Stimulated activated CD4-positive, alpha-beta T cell treated with anti-CD3 and anti-CD28 coated beads, Interleukin-15, amount 100 ng/mL, for 48 hours (primary cell): Measurements from ENCODE around the gene CAMK1D.

Experiments used
- DNase-seq, 2 donors: peaks; one replicate each; pipeline ENCODE4 v3.0.0-alpha.2; 2020; ENCODE audit warnings: low read depth in 2 of 2

The CAMK1D gene

GRCh38 chr10:12628153-12628552, 278.8 kb downstream of the CAMK1D start:
- no peak for DNase-seq

- DNase-seq = no peak
These were observed 279.8 kb downstream of the CAMK1D start for GRCh38 chr10:12628964-12629766.

- DNase-seq = no peak
These were observed 280.4 kb downstream of the CAMK1D start for GRCh38 chr10:12629767-12630165.

GRCh38 chr10:12631216-12631615, 281.9 kb downstream of the CAMK1D start:
- no peak for DNase-seq

GRCh38 chr10:12631787-12632562, 282.6 kb downstream of the CAMK1D start:
- no peak for DNase-seq

- DNase-seq = no peak
These were observed 284.7 kb downstream of the CAMK1D start for GRCh38 chr10:12633776-12634620.

- no peak for DNase-seq
These were observed 285.2 kb downstream of the CAMK1D start for GRCh38 chr10:12634621-12634931.

- peak; percentile 17 to 21 for DNase-seq
These were observed 285.8 kb downstream of the CAMK1D start for GRCh38 chr10:12635127-12635541.

- no peak for DNase-seq
These were observed 287.2 kb downstream of the CAMK1D start for GRCh38 chr10:12636571-12636970.

- no peak for DNase-seq
These were observed 288.3 kb downstream of the CAMK1D start for GRCh38 chr10:12637649-12638048.

- no peak for DNase-seq
These were observed 288.8 kb downstream of the CAMK1D start for GRCh38 chr10:12638103-12638502.

GRCh38 chr10:12638781-12639180, 289.4 kb downstream of the CAMK1D start:
- DNase-seq = no peak

- DNase-seq = no peak
These were observed 290.9 kb downstream of the CAMK1D start for GRCh38 chr10:12639996-12640944.

GRCh38 chr10:12642036-12642435, 292.7 kb downstream of the CAMK1D start:
- DNase-seq = no peak

- DNase-seq = no peak
These were observed 293.9 kb downstream of the CAMK1D start for GRCh38 chr10:12643279-12643678.

GRCh38 chr10:12644380-12645144, 295.2 kb downstream of the CAMK1D start:
- no peak for DNase-seq

- DNase-seq = no peak
These were observed 296.1 kb downstream of the CAMK1D start for GRCh38 chr10:12645449-12645848.

GRCh38 chr10:12649012-12649584, 299.8 kb downstream of the CAMK1D start:
- DNase-seq = no peak

GRCh38 chr10:12650122-12650521, 300.8 kb downstream of the CAMK1D start:
- no peak for DNase-seq
